Mesenchymal stem cell (in vitro differentiated cells and primary cell): Measurements from ENCODE around the gene PMVK.

Experiments
- DNase-seq: peaks from one replicate; pipeline ENCODE4 v3.0.0-alpha.2; 2013
- H2AFZ ChIP-seq: one replicate; pipeline ENCODE4 v1.6.1; 2013; ENCODE audit warnings: low read depth, mild to moderate bottlenecking, control low read depth, inconsistent platforms, low read length, moderate library complexity
- H2AK5ac ChIP-seq: 2 replicates; pipeline ENCODE4 v1.6.1; 2013; ENCODE audit warnings: low read length, moderate library complexity, mild to moderate bottlenecking, inconsistent platforms; ENCODE audit not compliant: severe bottlenecking
- H2BK120ac ChIP-seq: one replicate; pipeline ENCODE4 v1.6.1; 2013; ENCODE audit warnings: low read depth, mild to moderate bottlenecking, inconsistent platforms, low read length, moderate library complexity
- H2BK12ac ChIP-seq, 2 experiments: one replicate each; pipeline ENCODE4 v1.6.1; 2013; ENCODE audit warnings: inconsistent platforms in 2 of 2, low read length in 2 of 2, mild to moderate bottlenecking in 2 of 2, moderate library complexity in 2 of 2, control low read depth in 1 of 2
- H2BK15ac ChIP-seq: one replicate; pipeline ENCODE4 v1.6.1; 2013; ENCODE audit warnings: mild to moderate bottlenecking, low read depth, inconsistent platforms; ENCODE audit not compliant: poor library complexity, severe bottlenecking
- H2BK5ac ChIP-seq: 2 replicates; pipeline ENCODE4 v1.6.1; 2013; ENCODE audit warnings: low read depth, mild to moderate bottlenecking, low read length, control low read depth, inconsistent platforms; ENCODE audit not compliant: poor library complexity, severe bottlenecking
- H3K14ac ChIP-seq, 2 experiments: one replicate each; pipeline ENCODE4 v1.6.1; 2013; ENCODE audit warnings: inconsistent platforms in 2 of 2, low read length in 2 of 2, control low read depth in 1 of 2, mild to moderate bottlenecking in 1 of 2, moderate library complexity in 1 of 2
- H3K18ac ChIP-seq, 2 experiments: one replicate each; pipeline ENCODE4 v1.6.1; 2013; ENCODE audit warnings: inconsistent platforms in 2 of 2, low read length in 2 of 2, control low read depth in 1 of 2, low read depth in 1 of 2, mild to moderate bottlenecking in 1 of 2
- H3K23ac ChIP-seq, 2 experiments: one replicate each; pipeline ENCODE4 v1.6.1; 2013; ENCODE audit warnings: inconsistent platforms in 2 of 2, low read length in 2 of 2, mild to moderate bottlenecking in 2 of 2, moderate library complexity in 2 of 2, control low read depth in 1 of 2
- H3K27ac ChIP-seq: 2 replicates; pipeline ENCODE4 v1.5.1; 2013; ENCODE audit warnings: mild to moderate bottlenecking, moderate library complexity, low read length, control low read depth, inconsistent platforms; ENCODE audit not compliant: poor library complexity, severe bottlenecking
- H3K27me3 ChIP-seq, 2 experiments: 2 replicates each; pipeline versions ENCODE4 v1.6.1 to v1.7.0; 2013; ENCODE audit warnings: low read length in 2 of 2, mild to moderate bottlenecking in 2 of 2, moderate library complexity in 2 of 2, control low read depth in 1 of 2, inconsistent platforms in 1 of 2; ENCODE audit not compliant: control insufficient read depth in 1 of 2, insufficient read depth in 1 of 2
- H3K36me3 ChIP-seq, 2 experiments: 2 replicates each; pipeline versions ENCODE4 v1.6.1 to v1.7.0; 2013; ENCODE audit warnings: low read length in 2 of 2, control low read depth in 1 of 2, inconsistent platforms in 1 of 2, low read depth in 1 of 2, mild to moderate bottlenecking in 1 of 2; ENCODE audit not compliant: insufficient read depth in 2 of 2, control insufficient read depth in 1 of 2
- H3K4ac ChIP-seq, 2 experiments: one replicate each; pipeline ENCODE4 v1.6.1; 2013; ENCODE audit warnings: inconsistent platforms in 2 of 2, low read length in 2 of 2, mild to moderate bottlenecking in 2 of 2, moderate library complexity in 2 of 2, control low read depth in 1 of 2, low read depth in 1 of 2
- H3K4me1 ChIP-seq: 2 replicates; pipeline ENCODE4 v1.6.1; 2013; ENCODE audit warnings: low read depth, low read length, control low read depth; ENCODE audit not compliant: control insufficient read depth, insufficient read depth
- H3K4me2 ChIP-seq: 2 replicates; pipeline ENCODE4 v1.6.1; 2013; ENCODE audit warnings: low read length, mild to moderate bottlenecking, inconsistent platforms; ENCODE audit not compliant: poor library complexity, severe bottlenecking
- H3K4me3 ChIP-seq, 2 experiments: 2 replicates each; pipeline versions ENCODE4 v1.5.1 to v1.7.0; 2013; ENCODE audit warnings: low read length in 2 of 2, mild to moderate bottlenecking in 2 of 2, control low read depth in 1 of 2, low read depth in 1 of 2; ENCODE audit not compliant: insufficient read depth in 1 of 2
- H3K79me1 ChIP-seq: replicated peaks from 2 replicates; pipeline ENCODE4 v1.6.1; 2013; ENCODE audit warnings: mild to moderate bottlenecking, control low read depth, low read length, inconsistent platforms; ENCODE audit not compliant: poor library complexity, severe bottlenecking
- H3K9ac ChIP-seq: 2 replicates; pipeline ENCODE4 v1.7.0; 2013; ENCODE audit warnings: mild to moderate bottlenecking, low read length, moderate library complexity
- H3K9me3 ChIP-seq: 2 replicates; pipeline ENCODE4 v1.7.0; 2013; ENCODE audit warnings: mild to moderate bottlenecking, low read length; ENCODE audit not compliant: control insufficient read depth
- H4K8ac ChIP-seq: one replicate; pipeline ENCODE4 v1.6.1; 2013; ENCODE audit warnings: inconsistent platforms, mild to moderate bottlenecking, low read length, moderate library complexity
- H4K91ac ChIP-seq: one replicate; pipeline ENCODE4 v1.6.1; 2013; ENCODE audit warnings: mild to moderate bottlenecking, low read length, inconsistent platforms
- WGBS: methylation state at CpG from one replicate; pipeline ENCODE4 v1.1.7; 2013; ENCODE audit warnings: mixed read lengths; 5-methylcytosine and 5-hydroxymethylcytosine counted together

Gene PMVK

DNA sequence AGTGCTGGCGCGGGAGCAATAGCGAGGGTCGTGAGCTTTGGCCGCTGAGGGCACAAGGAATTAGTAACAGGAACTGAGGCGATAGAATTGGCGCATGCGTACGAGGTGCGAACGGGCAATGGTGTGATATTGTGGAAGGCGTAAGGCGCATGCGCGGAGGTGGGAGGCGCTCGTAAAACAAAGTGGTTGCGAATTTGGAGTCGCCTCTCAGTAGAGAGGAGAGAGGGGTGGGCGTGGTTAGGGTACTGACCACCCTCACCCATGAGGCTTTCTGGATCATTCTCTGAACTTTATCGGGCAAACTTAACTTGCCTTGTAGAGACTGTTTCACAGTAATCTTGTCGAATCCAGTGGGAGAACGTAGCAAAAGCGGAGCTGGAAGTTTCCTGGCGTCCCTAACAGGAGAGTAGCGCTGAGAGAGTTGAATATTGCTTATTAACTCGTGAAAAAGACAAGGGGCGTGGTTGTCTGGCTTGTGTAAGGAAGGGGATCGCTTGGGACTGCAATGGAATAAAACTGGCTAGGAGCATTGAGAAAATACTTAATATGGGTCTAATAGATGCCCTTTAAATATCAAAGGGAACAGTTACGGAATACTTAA, 38.4 kb upstream of the PMVK start:
- peak overlapping the region; percentile 66 to 85 for H3K4me3 ChIP-seq
- peak overlapping the region; percentile 1 for H2BK5ac ChIP-seq
- peak; percentile 97 for DNase-seq
- H2BK12ac ChIP-seq = no peak overlapping the region
- H2BK120ac ChIP-seq = peak overlapping the region; percentile 50
- peak overlapping the region; percentile 78 for H3K27ac ChIP-seq
- H4K91ac ChIP-seq = peak overlapping the region; percentile 30
- under 1% methylated on average over 30 of the region's 30 CpGs for WGBS
- H3K36me3 ChIP-seq = peaks cover 0 to 15% of the 10 kb centered on the region in 2 experiments
- no peak overlapping the region for H3K14ac ChIP-seq
- peaks cover 2% of the 10 kb centered on the region for H3K79me1 ChIP-seq
- peak overlapping the region; percentile 7 for H3K4me2 ChIP-seq
- H3K23ac ChIP-seq = peak overlapping the region in 1 of 2 experiments; percentile 8
- peak overlapping the region; percentile 80 to 89 for H3K18ac ChIP-seq
- H3K27me3 ChIP-seq = no peaks in the 10 kb centered on the region
- peaks cover 9% of the 10 kb centered on the region for H3K4me1 ChIP-seq
- peak overlapping the region; percentile 56 for H2AFZ ChIP-seq
- peak overlapping the region; percentile 83 for H2AK5ac ChIP-seq
- H3K4ac ChIP-seq = peak overlapping the region; percentile 3 to 89
- H2BK15ac ChIP-seq = no peak overlapping the region
- peak overlapping the region; percentile 98 for H3K9ac ChIP-seq
- no peaks in the 10 kb centered on the region for H3K9me3 ChIP-seq
- H4K8ac ChIP-seq = no peak overlapping the region

DNA sequence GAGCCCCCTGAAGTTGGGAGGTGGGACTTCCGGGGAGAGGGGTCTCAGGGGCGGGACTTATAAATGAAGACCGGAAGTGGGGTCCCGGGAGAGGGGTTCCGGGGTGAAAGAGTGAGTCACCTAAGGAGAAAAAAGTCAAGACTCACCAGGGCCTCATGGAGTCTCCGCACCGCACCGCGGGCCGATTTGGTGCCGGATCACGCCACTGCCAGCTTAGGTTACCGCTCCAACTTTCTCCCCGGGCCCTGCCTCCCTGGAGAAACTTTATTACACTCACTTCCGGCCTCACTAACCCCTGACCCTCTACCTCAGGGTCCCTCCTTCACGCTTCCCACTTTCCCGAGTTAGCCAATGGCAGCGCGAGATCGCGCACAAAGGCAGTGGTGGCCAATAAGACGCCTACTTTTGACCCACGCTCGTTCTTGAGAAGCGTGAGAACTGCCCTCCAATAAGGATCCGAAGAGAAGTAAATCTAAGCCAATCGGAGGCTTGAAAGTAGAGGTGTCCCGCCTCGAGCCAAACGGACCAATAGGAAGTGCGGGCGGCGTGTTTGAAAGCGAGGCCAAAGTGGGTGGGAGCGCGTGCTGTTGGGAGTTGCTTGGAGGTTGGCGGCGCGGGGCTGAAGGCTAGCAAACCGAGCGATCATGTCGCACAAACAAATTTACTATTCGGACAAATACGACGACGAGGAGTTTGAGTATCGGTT, 37.7 kb upstream of the PMVK start, which contains the start of gene CKS1B:
CKS1B (plus strand) TSS at position 580 of the 706 bp plus-strand sequence; CDS start at position 645, 65 bp downstream.
- Histone ChIP-seq H2BK15ac (peak within 1 kb of the TSS; percentile 100), H2BK120ac (peak within 1 kb of the TSS; percentile 87), H4K8ac (peak within 1 kb of the TSS; percentile 98), H3K9ac (peak within 1 kb of the TSS; percentile 98), H2BK12ac (peak within 1 kb of the TSS in 1 of 2 experiments; percentile 27), H3K79me1 (no peaks in the 10 kb centered on the region), H3K4me1 (peaks cover 9% of the 10 kb centered on the region), H3K23ac (peak within 1 kb of the TSS in 1 of 2 experiments; percentile 8), H3K4me3 (peak within 1 kb of the TSS; percentile 76 to 85), H3K9me3 (no peaks in the 10 kb centered on the region), H2AFZ (peak within 1 kb of the TSS; percentile 56), H3K14ac (peak within 1 kb of the TSS in 1 of 2 experiments; percentile 23), H2BK5ac (peak within 1 kb of the TSS; percentile 95), H3K27ac (peak within 1 kb of the TSS; percentile 100), H4K91ac (peak within 1 kb of the TSS; percentile 96), H3K36me3 (peaks cover 0 to 10% of the 10 kb centered on the region in 2 experiments), H3K18ac (peak within 1 kb of the TSS; percentile 90 to 96), H2AK5ac (peak within 1 kb of the TSS; percentile 95), H3K4me2 (peak within 1 kb of the TSS; percentile 86), H3K27me3 (no peaks in the 10 kb centered on the region), H3K4ac (peak within 1 kb of the TSS; percentile 83 to 89)
- peak; percentile 100 for DNase-seq
- under 1% methylated on average over 46 of the region's 47 CpGs for WGBS

DNA sequence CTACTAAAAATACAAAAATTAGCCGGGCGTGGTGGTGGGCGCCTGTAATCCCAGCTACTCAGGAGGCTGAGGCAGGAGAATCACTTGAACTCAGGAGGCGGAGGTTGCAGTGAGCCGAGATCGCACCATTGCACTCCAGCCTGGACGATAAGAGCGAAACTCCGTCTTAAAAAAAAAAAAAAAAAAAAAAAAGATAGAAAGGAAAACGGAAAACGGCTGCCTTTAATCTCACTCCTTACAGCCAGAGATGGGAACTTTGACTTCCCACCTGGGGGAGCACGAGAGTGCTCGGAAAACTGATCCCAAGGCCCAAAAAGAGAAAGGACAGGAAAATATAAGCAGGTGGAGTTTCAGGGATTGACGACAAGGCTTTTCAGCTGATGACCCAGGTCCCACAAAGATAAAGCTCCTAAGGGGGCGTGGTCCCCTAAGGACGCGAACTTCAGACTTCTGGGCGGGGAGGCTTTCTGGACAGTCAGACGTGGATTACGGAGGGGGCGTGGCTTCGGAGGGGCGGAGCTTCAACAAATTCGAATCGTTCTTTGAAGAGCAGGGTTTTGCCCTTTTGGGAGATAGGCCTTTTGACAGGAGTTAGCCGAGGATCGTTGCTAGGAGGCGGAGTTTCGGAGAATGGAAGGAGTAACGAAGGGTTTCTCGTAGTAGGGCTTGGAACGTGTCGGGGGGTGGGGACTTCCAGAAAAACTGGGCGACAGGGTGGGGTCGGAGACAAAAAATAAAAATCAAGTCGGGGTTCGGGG, 37.0 kb upstream of the PMVK start:
- Histone ChIP-seq H3K18ac (peak overlapping the region; percentile 28 to 96), H3K4ac (peak overlapping the region; percentile 83 to 85)
- under 1% methylated on average over 26 of the region's 37 CpGs for WGBS

More for the DNA sequence above, 37.0 kb upstream of the PMVK start:
- DNase-seq = peak; percentile 99
- no peak overlapping the region for H3K23ac ChIP-seq
- H2AK5ac ChIP-seq = peak overlapping the region; percentile 95
- peak overlapping the region; percentile 76 to 85 for H3K4me3 ChIP-seq
- H3K9me3 ChIP-seq = no peaks in the 10 kb centered on the region
- no peak overlapping the region for H2AFZ ChIP-seq
- H2BK15ac ChIP-seq = peak overlapping the region; percentile 15
- peak overlapping the region; percentile 98 for H3K9ac ChIP-seq
- no peak overlapping the region for H2BK12ac ChIP-seq
- H3K4me2 ChIP-seq = peak overlapping the region; percentile 86
- no peaks in the 10 kb centered on the region for H3K79me1 ChIP-seq
- H3K27me3 ChIP-seq = no peaks in the 10 kb centered on the region
- peak overlapping the region; percentile 87 for H2BK120ac ChIP-seq
- no peak overlapping the region for H3K14ac ChIP-seq
- H3K27ac ChIP-seq = peak overlapping the region; percentile 100
- H3K36me3 ChIP-seq = peaks cover 2 to 7% of the 10 kb centered on the region in 2 experiments
- peaks cover 15% of the 10 kb centered on the region for H3K4me1 ChIP-seq
- H4K91ac ChIP-seq = peak overlapping the region; percentile 78
- H4K8ac ChIP-seq = peak overlapping the region; percentile 57
- peak overlapping the region; percentile 95 for H2BK5ac ChIP-seq
